GM19328 (cell line): ENCODE results near the gene MACROH2A2.
"Not testable (repeated sequence)": the region's sequence is repeated elsewhere in the genome, so short reads cannot be mapped to it uniquely, and the experiment has no call there.

Source experiments
- ATAC-seq: cut with Tn5 transposase; IDR thresholded peaks from one replicate; pipeline ENCODE4 v1.9.1; 2021; ENCODE audit warnings: mild to moderate bottlenecking, moderate library complexity; ENCODE audit not compliant: unreplicated experiment

The MACROH2A2 gene

DNA sequence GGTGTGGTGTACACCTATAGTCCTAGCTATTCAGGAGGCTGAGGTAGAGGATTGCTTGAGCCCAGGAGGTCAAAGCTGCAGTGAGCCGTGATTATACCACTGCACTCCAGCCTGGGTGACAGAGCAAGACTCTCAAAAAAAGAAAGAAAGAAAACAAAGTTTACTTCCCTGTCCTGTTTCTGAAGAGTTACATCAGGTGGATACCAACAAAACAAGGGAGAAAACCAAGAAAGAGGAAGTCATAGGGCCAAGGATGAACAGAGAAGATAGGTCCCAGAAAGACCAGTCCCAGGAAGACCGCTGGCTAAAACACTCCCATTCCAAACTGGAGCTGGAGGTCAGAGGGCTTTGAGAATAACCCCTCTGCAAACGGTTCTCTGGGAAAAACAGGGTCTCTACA is 13.5 kb downstream of the MACROH2A2 start:
- ATAC-seq = no peak

GRCh38 chr10:70067586-70067985 is 14.9 kb downstream of the MACROH2A2 start:
- no peak for ATAC-seq

GRCh38 chr10:70068925-70069324 is 16.3 kb downstream of the MACROH2A2 start:
- no peak for ATAC-seq

DNA sequence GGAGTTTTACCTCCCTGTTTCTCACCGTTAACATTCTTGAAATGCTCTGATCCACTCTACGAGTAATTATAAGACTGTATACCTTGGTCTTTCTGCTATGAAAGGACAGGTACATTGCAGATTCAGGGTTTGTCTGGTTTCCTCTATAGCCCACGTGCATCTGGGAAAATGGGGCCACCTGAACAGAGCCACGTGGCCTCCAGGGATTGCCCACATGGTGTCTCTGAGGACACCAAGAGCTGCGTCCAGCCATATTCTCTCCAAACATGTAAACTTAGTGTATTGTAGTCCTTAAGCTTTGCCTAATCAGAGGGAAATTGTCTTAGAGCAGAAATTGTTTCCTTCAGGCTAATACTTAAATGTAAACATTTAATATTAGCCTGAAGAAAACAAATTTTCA is 16.7 kb downstream of the MACROH2A2 start:
- ATAC-seq = no peak

- no peak for ATAC-seq
Observed at GRCh38 chr10:70070834-70071233, 18.2 kb downstream of the MACROH2A2 start.

DNA sequence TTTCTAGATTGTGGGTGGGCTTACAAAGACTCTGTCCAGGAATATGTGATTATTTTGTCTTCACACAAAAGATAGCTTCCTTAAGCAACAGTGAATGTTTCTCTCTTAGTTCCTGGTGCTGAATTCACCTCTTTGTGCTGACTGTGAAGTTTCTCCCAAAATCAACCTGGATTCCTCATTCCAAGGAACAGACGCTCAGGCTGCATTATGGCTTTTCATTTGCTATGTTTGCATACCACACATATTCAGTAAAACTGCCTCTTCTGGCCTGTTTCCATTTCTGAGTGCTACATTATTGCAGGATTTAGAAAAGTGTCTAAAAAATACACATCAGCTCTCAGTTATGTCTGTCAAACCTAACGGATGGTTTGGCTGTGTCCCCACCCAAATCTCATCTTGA is 21.5 kb downstream of the MACROH2A2 start:
- no peak for ATAC-seq

GRCh38 chr10:70074971-70075370 is 22.3 kb downstream of the MACROH2A2 start:
- ATAC-seq = no peak

- no peak for ATAC-seq
Observed at GRCh38 chr10:70078329-70078728, 25.7 kb downstream of the MACROH2A2 start.

DNA sequence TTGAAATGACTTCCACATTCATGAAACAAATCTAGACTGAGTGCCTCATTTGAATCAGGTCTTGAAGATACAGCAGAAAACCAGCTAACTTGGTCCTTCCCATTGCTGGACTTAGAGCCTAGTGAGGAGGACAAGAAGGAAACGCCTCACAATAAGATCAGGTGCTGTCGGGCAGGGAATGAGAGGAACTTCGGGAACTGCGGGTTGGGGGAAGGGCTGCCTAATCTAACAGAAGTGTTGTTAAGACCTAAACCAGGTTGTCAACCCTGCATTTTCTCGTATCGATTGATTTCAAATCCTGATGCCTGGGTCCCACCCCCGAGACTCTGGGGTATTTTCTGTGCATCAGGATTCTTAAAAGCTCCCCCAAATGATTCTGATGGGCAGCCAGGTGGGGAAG is 26.3 kb downstream of the MACROH2A2 start:
- no peak for ATAC-seq

DNA sequence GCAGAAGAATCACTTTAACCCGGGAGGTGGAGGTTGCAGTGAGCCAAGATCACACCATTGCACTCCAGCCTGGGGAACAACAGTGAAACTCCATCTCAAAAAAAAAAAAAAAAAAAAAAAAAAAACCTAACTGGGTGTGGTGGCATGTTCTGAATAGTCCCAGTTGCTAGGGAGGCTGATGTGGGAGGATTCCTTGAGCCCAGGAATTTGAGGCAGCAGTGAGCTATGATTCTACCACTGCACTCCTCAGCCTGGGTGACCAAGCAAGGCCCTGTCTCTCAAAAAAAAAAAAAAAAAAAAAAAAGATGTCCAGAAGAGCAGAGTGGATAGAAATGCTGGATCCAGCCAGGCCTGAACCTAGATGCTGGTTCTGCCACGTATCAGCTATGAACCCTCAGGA is 28.1 kb downstream of the MACROH2A2 start:
- ATAC-seq = not testable (repeated sequence)

DNA sequence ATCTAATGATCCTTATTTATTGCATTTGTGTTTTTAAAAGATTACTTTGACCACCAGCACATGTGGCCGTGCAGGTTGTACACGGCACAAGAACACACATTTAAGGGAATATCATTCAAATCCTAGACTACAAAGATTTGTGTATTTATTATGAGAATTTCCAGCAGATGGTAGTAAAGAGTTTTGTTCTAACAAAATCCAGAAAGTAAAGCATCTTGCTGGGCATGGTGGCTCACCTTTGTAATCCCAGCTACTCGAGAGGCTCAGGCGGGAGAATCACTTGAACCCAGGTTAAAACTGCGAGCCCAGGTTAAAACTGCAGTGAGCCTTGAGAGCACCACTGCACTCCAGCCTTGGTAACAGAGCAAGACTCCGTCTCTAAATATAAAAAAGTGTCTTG is 31.5 kb downstream of the MACROH2A2 start:
- ATAC-seq = no peak

DNA sequence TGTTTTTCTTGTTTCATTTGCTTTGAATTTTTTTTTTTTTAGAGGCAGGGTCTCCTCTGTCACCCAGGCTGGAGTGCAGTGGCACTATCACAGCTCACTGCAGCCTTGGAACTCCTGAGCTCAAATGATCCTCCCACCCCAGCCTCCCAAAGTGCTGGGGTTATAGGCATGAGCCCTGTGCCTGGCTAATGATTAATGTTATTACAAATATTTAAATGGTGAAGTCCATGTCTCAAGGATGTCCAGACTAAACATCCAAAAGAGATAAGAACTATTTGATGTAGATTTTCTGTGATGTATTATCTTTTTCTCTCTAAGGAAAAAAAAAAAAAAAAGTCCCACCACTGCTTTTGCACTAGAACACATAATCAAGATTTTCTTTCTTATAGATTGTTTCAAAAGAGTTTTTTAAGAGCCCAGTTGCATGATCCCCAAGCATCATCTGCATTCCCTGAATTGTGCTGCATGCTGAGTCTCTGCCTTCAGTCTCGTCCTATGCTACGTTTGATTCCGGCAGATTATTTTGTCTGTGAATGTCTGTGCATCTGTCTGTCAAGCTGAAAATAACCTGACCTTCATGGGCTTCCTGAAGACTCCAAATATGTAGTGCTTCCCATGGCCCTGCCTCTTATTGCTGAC is 33.4 kb downstream of the MACROH2A2 start:
- ATAC-seq = no peak

DNA sequence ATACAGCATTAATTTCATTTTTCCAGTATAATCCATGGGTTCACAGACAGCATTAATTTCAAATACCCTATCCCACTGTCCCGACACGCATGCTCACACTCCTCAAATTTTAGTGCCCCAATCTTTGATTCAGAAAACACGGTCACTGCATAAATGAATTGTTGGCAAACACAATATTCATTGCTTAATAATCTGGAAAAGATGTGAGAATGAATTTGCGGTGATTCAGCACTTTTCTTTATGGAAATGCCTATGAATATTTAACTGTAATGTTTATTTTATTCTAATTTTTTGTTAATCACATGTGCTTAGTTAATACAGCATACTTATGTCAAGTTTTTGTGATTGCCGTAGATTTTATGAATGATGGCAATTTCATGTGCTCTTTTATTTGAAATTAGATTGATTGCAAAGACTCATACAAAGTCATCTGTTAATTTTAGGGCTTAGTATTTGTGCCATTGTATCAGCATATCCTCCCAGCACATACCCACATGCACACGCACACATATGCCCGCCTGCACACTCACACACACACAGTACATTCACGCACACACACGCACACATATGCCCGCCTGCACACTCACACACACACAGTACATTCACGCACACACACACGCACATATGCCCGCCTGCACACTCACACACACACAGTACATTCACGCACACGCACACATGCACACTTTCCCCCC is 35.1 kb downstream of the MACROH2A2 start:
- ATAC-seq = no peak

- ATAC-seq = no peak
Observed at GRCh38 chr10:70088308-70088698, 35.7 kb downstream of the MACROH2A2 start.

DNA sequence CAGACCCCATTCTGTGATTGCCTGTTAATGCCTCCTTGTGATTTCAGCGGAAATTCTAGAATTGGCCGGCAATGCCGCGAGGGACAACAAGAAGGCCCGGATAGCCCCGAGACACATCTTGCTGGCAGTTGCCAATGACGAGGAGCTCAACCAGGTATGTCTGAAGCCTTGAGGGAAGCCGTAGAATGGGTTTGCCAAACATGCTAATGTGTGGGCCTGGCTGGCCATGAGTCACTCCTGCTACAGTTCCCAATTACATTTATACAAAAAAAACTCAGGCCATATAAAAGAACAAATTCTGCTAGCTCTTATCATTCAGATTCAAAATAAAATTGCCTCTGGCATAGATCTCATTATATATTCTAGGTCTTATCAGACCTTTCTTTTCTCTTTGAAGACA is 37.4 kb downstream of the MACROH2A2 start:
- no peak for ATAC-seq

GRCh38 chr10:70090951-70091350 is 38.3 kb downstream of the MACROH2A2 start:
- ATAC-seq = no peak

DNA sequence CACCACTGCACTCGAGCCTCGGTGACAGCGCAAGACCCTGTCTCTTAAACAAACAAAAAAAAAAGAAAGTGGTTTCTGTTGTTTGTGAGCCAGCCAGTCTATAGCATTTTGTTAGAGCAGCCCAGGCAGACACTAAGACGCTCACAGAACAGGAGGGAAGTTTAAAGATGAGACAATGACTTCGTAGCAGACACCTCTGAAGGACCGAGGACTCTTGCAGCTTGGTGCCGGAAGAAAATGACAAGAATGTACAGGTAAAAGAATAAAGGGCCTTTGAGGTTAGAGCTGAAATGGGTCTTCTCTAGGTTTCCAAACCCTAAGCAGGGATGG is 39.7 kb downstream of the MACROH2A2 start:
- no peak for ATAC-seq

- ATAC-seq = no peak
Observed at GRCh38 chr10:70093335-70093944, 40.8 kb downstream of the MACROH2A2 start.

DNA sequence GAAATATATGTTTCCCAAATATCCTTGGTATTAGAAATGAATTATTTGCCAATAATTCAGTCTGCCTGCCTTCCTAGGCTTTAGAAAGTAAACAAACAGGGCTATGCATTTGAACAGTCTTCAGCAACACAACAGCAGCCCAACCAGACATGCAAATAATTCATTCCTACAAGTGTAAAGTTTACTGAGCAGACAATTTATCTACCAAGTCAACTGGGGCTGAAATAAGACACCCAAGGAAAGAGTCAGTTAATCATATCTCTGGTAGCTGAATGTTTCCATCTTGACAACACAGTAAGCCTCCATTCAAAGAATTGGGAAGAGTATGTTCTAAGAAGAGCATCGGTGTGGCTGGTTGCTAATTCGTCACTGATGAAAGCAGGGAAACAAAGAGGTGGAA is 41.6 kb downstream of the MACROH2A2 start:
- ATAC-seq = no peak

GRCh38 chr10:70096016-70096704 is 43.5 kb downstream of the MACROH2A2 start:
- ATAC-seq = no peak

GRCh38 chr10:70096705-70097420 is 44.2 kb downstream of the MACROH2A2 start:
- no peak for ATAC-seq
